ENCODE results near the gene ZBTB3. TPM values are rescaled to one million over a fixed set of nuclear protein-coding genes. Genes with fewer than 3 reads are reported as not detected.

The ZBTB3 gene
- total RNA-seq, 4 donors from 2014 or later: 13.4 to 35.4 (median 19.0) TPM

DNA sequence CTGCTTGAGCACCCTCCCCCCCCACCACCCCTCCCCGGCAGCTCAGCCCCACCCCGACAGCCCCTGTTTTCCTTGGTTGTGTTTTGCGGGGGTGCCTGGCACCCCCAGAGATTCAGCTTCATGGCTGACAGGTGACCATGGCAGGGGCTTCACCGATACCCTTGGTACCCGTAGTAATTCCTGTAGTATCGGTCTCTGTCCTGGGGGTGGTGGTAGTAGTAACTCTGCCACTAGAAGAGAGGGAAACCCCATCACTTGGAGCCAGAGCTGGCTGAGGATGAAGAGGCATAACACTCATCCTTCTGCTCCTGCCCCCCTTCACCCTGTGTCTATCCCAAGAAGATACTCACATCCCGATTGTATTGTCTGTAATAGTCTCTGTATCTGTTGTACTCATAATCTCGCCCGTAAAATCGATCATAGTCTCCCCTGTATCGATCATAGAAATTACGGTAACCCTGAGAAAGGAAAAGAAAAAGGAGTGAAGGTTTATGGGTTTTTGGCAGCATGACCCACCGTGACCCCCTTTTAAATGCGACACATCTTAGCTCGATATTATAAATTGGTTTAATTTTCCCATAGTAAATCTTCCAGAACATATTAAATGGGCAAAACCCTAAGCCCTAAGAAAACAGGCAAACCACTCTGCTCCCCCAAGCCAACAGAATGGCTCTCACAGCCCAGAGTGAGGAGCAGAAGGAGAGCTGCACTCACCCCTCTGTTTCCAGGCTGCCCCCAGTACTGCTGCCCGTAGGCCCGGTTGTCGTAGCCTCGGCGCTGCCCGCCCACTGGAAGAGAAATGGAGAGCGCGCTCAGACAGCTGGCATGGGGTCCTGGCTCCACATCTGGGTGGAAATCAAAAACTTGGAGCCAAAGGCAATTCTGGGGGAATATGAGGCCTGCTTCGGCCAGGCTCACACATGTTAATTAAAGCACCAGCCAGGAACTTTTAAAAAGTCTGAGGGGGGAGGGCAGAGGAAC lies 38.5 kb downstream of the ZBTB3 start:
- no peak overlapping the region for H3K4me3 ChIP-seq (ENCODE audit: low read depth, poor library complexity, severe bottlenecking)
- TF ChIP-seq, protein P1, sequence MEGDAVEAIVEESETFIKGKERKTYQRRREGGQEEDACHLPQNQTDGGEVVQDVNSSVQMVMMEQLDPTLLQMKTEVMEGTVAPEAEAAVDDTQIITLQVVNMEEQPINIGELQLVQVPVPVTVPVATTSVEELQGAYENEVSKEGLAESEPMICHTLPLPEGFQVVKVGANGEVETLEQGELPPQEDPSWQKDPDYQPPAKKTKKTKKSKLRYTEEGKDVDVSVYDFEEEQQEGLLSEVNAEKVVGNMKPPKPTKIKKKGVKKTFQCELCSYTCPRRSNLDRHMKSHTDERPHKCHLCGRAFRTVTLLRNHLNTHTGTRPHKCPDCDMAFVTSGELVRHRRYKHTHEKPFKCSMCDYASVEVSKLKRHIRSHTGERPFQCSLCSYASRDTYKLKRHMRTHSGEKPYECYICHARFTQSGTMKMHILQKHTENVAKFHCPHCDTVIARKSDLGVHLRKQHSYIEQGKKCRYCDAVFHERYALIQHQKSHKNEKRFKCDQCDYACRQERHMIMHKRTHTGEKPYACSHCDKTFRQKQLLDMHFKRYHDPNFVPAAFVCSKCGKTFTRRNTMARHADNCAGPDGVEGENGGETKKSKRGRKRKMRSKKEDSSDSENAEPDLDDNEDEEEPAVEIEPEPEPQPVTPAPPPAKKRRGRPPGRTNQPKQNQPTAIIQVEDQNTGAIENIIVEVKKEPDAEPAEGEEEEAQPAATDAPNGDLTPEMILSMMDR (IDR thresholded peaks at IDR 0.05): no peak
- no peak for TF ChIP-seq POLR2A (IDR thresholded peaks at IDR 0.05)
- DNase-seq (ENCODE audit: low spot score in 2 of 2): no peak
- WGBS, 2 donors: 81 to 88% methylated on average over 24 of the region's 24 CpGs
- intact Hi-C loops (cut with DNase I; ENCODE audit: low total_unique reads): no loop called here

DNA sequence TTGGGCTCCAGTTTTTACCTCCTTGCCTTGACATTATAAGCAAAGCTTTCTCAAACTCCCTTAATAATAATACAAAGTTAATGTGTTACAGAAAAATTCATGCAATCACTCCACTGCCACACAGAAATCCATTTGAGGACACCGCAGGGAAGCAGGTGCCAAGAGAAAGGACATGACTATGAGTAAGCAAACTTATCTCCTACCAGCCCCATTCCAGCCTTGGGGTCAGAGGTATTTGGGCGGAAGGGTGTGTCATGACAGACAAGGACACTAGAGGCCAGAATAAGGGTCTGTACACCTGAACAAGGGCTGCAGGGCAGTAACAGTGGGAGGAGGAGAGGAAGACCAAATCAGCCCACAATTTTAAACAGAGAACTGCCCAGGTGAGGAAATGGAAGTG lies 40.6 kb downstream of the ZBTB3 start:
- TF ChIP-seq, protein P1 (IDR thresholded peaks at IDR 0.05): no peak
- no peak for TF ChIP-seq POLR2A (IDR thresholded peaks at IDR 0.05)
- intact Hi-C loops (cut with DNase I; ENCODE audit: low total_unique reads): no loop called here
- DNase-seq (ENCODE audit: low spot score in 2 of 2): no peak
- no peak overlapping the region for H3K4me3 ChIP-seq (ENCODE audit: low read depth, poor library complexity, severe bottlenecking)
- WGBS, 2 donors: 91 to 95% methylated on average over 2 of the region's 2 CpGs

DNA sequence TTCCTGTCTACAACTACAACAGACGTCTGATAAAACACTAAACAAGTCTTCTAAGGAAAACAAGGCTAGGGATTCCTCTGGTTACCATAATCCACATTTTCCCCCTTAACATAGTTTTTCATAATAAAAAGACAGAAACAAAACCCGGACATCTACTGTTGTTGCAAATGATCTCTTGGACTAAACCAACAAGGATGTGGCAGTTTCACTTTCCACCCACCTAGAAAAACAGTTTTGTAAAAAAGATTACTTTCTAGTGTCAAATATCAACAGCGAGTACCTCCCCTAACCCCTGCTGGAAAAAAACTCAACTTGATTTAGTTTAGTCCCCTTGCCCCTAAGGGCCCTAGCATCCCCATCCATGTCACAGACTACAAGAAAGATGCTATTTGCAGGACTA lies 41.1 kb downstream of the ZBTB3 start:
- WGBS, 2 donors: 68 to 71% methylated on average over 3 of the region's 3 CpGs
- intact Hi-C loops (cut with DNase I; ENCODE audit: low total_unique reads): no loop called here
- no peak for DNase-seq (ENCODE audit: low spot score in 2 of 2)
- no peak overlapping the region for H3K4me3 ChIP-seq (ENCODE audit: low read depth, poor library complexity, severe bottlenecking)
- TF ChIP-seq, protein P1 (IDR thresholded peaks at IDR 0.05): no peak
- TF ChIP-seq POLR2A (IDR thresholded peaks at IDR 0.05): no peak

DNA sequence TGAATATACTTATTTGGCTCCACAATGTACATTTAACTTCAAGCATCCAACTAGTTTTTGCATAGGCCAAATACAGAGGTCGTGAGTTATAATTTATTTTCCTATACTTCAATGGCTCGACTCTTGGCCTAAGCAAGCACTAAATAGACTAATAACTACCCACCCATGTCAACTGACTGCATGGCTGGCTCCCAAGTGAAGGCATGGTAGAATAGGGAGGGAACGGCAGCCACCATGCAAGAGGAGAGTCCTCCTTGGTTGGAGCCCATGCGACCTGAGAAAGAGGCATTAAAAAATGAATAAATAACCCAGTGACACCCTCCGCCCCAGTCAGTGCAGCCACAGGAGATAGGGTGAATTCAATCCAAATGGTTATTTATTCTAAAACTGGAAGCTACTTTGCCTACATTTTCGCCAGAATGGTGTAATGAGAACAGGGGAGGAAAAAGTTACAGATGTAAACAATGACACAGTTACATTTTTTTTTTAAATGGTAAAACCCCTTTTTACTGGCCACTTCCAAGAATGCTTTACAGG lies 41.6 kb downstream of the ZBTB3 start:
- TF ChIP-seq POLR2A (IDR thresholded peaks at IDR 0.05): no peak
- TF ChIP-seq, protein P1 (IDR thresholded peaks at IDR 0.05): no peak
- DNase-seq (ENCODE audit: low spot score in 2 of 2): no peak
- whole genome bisulfite sequencing, 2 donors: 78 to 80% methylated on average over 6 of the region's 6 CpGs
- intact Hi-C loops (cut with DNase I; ENCODE audit: low total_unique reads): no loop called here
- no peak overlapping the region for H3K4me3 ChIP-seq (ENCODE audit: low read depth, poor library complexity, severe bottlenecking)

DNA sequence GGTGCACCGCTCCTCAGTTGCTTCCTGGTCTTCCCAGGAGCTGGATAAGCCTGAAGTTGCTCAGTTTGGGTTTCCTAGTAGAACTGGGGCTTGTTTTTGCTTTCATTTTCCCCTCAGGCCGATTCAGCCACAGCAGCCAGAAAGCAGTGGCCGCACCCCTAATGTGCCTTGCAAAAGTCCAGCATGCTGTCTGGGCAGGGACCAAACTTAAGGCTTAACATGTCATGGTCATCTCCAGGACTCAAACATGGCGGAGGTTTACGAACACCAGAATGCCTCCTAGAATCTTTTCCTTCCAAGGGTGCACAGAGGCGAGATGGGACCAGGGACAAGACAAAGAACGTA lies 44.0 kb downstream of the ZBTB3 start:
- TF ChIP-seq POLR2A (IDR thresholded peaks at IDR 0.05): no peak
- TF ChIP-seq, protein P1 (IDR thresholded peaks at IDR 0.05): no peak
- no peak for DNase-seq (ENCODE audit: low spot score in 2 of 2)
- WGBS, 2 donors: 56 to 59% methylated on average over 7 of the region's 7 CpGs
- intact Hi-C loops (cut with DNase I; ENCODE audit: low total_unique reads): no loop called here
- peak overlapping the region; percentile 28 for H3K4me3 ChIP-seq (ENCODE audit: low read depth, poor library complexity, severe bottlenecking)
